ENCODE measurements around the gene CYP2W1. TPM values are rescaled to one million over a fixed set of nuclear protein-coding genes. Genes with fewer than 3 reads are reported as not detected.

Gene CYP2W1
- total RNA-seq, 1 experiment from 2014 or later = not detected

DNA sequence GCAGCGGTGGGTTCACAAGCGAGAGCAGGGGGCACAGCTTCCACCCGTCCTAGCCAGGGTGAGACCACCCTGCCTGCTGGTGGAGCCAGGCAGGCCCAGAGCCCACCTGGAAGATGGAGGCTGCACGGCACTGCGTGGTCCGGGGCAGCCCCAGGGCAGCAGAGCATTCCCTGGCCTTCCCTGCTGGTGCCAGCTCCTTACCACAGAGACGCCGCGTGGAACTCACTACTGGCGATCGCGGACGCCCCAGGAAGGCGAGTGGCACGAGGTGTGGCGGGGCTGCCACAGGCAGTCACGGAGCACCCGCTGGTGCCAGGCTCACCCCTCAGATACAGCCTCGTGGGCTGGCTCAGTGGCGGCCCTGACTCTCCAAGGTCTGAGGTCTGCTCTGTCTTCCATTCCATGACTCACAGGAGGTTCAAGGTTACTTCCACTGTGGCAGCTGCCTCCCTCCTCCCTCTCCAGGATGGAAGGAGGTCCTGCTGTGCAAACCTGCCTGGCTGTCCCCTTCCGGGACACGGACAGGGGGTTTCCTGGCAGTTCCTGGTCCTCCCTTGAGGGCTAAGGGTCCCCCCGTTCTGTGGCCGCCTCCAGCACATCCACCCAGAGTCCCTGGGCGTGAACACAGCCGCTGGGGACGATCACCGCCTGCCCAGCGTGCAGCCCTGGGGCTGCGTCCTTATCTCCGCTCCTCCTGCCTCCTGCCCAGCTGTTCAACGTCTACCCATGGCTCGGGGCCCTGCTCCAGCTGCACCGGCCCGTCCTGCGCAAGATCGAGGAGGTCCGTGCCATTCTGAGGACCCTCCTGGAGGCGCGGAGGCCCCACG, 3.1 kb downstream of the CYP2W1 start (continued):
- TF ChIP-seq, protein P1, sequence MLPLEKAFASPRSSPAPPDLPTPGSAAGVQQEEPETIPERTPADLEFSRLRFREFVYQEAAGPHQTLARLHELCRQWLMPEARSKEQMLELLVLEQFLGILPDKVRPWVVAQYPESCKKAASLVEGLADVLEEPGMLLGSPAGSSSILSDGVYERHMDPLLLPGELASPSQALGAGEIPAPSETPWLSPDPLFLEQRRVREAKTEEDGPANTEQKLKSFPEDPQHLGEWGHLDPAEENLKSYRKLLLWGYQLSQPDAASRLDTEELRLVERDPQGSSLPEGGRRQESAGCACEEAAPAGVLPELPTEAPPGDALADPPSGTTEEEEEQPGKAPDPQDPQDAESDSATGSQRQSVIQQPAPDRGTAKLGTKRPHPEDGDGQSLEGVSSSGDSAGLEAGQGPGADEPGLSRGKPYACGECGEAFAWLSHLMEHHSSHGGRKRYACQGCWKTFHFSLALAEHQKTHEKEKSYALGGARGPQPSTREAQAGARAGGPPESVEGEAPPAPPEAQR (CRISPR knock-in tag; IDR thresholded peaks at IDR 0.05) = no peak
- TF ChIP-seq JAZF1 (CRISPR knock-in tag; IDR thresholded peaks at IDR 0.05) = no peak

DNA sequence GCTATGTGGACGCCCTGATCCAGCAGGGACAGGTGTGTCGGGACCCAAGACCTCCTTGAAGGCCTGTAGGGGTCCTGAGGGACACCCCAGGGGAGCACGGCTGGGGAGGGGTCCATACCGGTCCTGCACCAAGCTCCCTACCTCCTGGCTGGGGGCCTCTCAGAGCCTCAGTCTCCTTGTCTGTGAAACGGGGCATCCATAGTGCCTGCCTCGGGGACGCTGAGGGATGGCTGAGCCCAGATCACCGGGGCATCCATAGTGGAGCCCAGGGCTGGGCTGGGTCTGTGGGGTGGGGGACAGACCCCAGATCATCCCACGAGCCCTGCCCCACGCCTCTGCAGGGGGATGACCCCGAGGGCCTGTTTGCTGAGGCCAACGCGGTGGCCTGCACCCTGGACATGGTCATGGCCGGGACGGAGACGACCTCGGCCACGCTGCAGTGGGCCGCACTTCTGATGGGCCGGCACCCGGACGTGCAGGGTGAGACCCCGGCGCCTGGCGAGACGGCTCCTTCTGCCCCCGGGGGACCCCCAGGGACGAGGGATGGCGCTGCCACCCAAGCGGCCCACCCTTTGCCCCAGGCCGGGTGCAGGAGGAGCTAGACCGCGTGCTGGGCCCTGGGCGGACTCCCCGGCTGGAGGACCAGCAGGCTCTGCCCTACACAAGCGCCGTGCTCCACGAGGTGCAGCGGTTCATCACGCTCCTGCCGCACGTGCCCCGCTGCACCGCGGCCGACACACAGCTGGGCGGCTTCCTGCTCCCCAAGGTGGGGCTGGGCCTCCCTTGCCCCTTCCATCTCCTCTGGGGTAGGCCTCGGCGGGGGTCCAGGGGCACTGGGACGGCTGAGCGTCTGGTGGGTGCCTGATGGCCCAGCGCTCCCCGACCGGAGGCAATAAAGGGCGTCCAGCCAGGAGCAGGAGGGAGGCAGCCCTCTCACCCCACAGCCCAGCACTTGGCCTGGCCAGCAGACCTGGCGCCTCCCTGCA, 4.1 kb downstream of the CYP2W1 start:
- Mint-ChIP-seq H3K27ac (peak overlapping the region; percentile 23; the same call in 1 of the 2 replicates), H3K4me3 (no peak overlapping the region), H3K4me1 (no peaks in the 10 kb centered on the region), H3K9me3 (no peaks in the 10 kb centered on the region), H3K36me3 (no peaks in the 10 kb centered on the region), H3K27me3 (ENCODE audit: low read depth) (no peaks in the 10 kb centered on the region)
- TF ChIP-seq CREM (CRISPR knock-in tag; IDR thresholded peaks at IDR 0.05) (no peak), CBFB (CRISPR knock-in tag; IDR thresholded peaks at IDR 0.05; ENCODE audit: low read depth) (no peak), SP1 (CRISPR knock-in tag; conservative IDR thresholded peaks at IDR 0.05) (no peak), ZNF232 (CRISPR knock-in tag; IDR thresholded peaks at IDR 0.05) (no peak), FOXJ3 (CRISPR knock-in tag; IDR thresholded peaks at IDR 0.05; ENCODE audit: borderline replicate concordance) (no peak), TEAD1 (CRISPR knock-in tag; IDR thresholded peaks at IDR 0.05) (no peak)
- TF ChIP-seq, protein P2, sequence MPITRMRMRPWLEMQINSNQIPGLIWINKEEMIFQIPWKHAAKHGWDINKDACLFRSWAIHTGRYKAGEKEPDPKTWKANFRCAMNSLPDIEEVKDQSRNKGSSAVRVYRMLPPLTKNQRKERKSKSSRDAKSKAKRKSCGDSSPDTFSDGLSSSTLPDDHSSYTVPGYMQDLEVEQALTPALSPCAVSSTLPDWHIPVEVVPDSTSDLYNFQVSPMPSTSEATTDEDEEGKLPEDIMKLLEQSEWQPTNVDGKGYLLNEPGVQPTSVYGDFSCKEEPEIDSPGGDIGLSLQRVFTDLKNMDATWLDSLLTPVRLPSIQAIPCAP (CRISPR knock-in tag; IDR thresholded peaks at IDR 0.05) = no peak
- TF ChIP-seq, protein P3, sequence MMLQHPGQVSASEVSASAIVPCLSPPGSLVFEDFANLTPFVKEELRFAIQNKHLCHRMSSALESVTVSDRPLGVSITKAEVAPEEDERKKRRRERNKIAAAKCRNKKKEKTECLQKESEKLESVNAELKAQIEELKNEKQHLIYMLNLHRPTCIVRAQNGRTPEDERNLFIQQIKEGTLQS (CRISPR knock-in tag; conservative IDR thresholded peaks at IDR 0.05) = no peak
- POLR2A ChIA-PET = no interaction called here
- CTCF ChIA-PET = interaction anchor here (0.6 kb wide), 1 partner anchor 79 kb away, joined by 3 read pairs; no protein-coding TSS in a partner anchor
- DNase-seq (ENCODE audit: low spot score) = no peak
- ATAC-seq = no peak

DNA sequence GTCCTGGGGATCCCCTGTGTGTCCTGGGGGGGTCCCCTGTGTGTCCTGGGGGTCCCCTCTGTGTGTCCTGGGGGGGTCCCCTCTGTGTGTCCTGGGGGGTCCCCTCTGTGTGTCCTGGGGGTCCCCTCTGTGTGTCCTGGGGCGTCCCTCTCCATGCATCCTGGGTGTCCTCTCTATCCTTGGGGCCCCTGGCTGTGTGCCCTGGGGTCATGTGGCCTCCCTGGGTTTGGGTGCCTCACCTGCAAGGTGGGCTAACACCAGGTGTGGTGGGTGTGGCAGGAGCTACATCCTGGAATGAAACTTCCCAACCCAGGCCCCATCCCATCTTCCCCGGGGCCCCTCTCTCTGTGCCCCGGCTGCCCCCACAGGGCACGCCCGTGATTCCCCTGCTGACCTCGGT, 4.9 kb downstream of the CYP2W1 start:
- DNase-seq (ENCODE audit: low spot score) = no peak
- CTCF ChIA-PET = interaction anchor here (0.8 to 1.6 kb wide), 6 partner anchors 13 to 195 kb away, joined by 3 to 5 read pairs (median 3); partner anchors contain the start of gene COX19
- H3K27me3 Mint-ChIP-seq (ENCODE audit: low read depth) = no peaks in the 10 kb centered on the region
- H3K4me3 Mint-ChIP-seq = no peak overlapping the region
- no peaks in the 10 kb centered on the region for H3K36me3 Mint-ChIP-seq
- H3K4me1 Mint-ChIP-seq = no peaks in the 10 kb centered on the region
- H3K27ac Mint-ChIP-seq = no peak overlapping the region
- POLR2A ChIA-PET = interaction anchor here (0.5 kb wide), 1 partner anchor 1470 kb away, joined by 4 read pairs; no protein-coding TSS in a partner anchor
- H3K9me3 Mint-ChIP-seq = no peaks in the 10 kb centered on the region
- ATAC-seq = no peak
- TF ChIP-seq CREM (CRISPR knock-in tag; IDR thresholded peaks at IDR 0.05) = no peak
- no peak for TF ChIP-seq NFYB (CRISPR knock-in tag; conservative IDR thresholded peaks at IDR 0.05; ENCODE audit: low read depth)
- no peak for TF ChIP-seq ZBTB21 (CRISPR knock-in tag; IDR thresholded peaks at IDR 0.05; ENCODE audit: borderline replicate concordance)
- TF ChIP-seq RELA (CRISPR knock-in tag; IDR thresholded peaks at IDR 0.05; ENCODE audit: borderline replicate concordance) = no peak
- no peak for TF ChIP-seq TEAD4 (CRISPR knock-in tag; IDR thresholded peaks at IDR 0.05)
- TF ChIP-seq, protein P4, sequence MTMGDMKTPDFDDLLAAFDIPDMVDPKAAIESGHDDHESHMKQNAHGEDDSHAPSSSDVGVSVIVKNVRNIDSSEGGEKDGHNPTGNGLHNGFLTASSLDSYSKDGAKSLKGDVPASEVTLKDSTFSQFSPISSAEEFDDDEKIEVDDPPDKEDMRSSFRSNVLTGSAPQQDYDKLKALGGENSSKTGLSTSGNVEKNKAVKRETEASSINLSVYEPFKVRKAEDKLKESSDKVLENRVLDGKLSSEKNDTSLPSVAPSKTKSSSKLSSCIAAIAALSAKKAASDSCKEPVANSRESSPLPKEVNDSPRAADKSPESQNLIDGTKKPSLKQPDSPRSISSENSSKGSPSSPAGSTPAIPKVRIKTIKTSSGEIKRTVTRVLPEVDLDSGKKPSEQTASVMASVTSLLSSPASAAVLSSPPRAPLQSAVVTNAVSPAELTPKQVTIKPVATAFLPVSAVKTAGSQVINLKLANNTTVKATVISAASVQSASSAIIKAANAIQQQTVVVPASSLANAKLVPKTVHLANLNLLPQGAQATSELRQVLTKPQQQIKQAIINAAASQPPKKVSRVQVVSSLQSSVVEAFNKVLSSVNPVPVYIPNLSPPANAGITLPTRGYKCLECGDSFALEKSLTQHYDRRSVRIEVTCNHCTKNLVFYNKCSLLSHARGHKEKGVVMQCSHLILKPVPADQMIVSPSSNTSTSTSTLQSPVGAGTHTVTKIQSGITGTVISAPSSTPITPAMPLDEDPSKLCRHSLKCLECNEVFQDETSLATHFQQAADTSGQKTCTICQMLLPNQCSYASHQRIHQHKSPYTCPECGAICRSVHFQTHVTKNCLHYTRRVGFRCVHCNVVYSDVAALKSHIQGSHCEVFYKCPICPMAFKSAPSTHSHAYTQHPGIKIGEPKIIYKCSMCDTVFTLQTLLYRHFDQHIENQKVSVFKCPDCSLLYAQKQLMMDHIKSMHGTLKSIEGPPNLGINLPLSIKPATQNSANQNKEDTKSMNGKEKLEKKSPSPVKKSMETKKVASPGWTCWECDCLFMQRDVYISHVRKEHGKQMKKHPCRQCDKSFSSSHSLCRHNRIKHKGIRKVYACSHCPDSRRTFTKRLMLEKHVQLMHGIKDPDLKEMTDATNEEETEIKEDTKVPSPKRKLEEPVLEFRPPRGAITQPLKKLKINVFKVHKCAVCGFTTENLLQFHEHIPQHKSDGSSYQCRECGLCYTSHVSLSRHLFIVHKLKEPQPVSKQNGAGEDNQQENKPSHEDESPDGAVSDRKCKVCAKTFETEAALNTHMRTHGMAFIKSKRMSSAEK (CRISPR knock-in tag; IDR thresholded peaks at IDR 0.05; ENCODE audit: borderline replicate concordance) = no peak
- no peak for TF ChIP-seq ESRRA (CRISPR knock-in tag; IDR thresholded peaks at IDR 0.05; ENCODE audit: borderline replicate concordance)
- no peak for TF ChIP-seq ZNF121 (CRISPR knock-in tag; IDR thresholded peaks at IDR 0.05)
- TF ChIP-seq, protein P5, sequence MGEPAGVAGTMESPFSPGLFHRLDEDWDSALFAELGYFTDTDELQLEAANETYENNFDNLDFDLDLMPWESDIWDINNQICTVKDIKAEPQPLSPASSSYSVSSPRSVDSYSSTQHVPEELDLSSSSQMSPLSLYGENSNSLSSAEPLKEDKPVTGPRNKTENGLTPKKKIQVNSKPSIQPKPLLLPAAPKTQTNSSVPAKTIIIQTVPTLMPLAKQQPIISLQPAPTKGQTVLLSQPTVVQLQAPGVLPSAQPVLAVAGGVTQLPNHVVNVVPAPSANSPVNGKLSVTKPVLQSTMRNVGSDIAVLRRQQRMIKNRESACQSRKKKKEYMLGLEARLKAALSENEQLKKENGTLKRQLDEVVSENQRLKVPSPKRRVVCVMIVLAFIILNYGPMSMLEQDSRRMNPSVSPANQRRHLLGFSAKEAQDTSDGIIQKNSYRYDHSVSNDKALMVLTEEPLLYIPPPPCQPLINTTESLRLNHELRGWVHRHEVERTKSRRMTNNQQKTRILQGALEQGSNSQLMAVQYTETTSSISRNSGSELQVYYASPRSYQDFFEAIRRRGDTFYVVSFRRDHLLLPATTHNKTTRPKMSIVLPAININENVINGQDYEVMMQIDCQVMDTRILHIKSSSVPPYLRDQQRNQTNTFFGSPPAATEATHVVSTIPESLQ (CRISPR knock-in tag; IDR thresholded peaks at IDR 0.05) = no peak
- TF ChIP-seq, protein P6, sequence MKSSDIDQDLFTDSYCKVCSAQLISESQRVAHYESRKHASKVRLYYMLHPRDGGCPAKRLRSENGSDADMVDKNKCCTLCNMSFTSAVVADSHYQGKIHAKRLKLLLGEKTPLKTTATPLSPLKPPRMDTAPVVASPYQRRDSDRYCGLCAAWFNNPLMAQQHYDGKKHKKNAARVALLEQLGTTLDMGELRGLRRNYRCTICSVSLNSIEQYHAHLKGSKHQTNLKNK (CRISPR knock-in tag; IDR thresholded peaks at IDR 0.05) = no peak
- TF ChIP-seq, protein P7, sequence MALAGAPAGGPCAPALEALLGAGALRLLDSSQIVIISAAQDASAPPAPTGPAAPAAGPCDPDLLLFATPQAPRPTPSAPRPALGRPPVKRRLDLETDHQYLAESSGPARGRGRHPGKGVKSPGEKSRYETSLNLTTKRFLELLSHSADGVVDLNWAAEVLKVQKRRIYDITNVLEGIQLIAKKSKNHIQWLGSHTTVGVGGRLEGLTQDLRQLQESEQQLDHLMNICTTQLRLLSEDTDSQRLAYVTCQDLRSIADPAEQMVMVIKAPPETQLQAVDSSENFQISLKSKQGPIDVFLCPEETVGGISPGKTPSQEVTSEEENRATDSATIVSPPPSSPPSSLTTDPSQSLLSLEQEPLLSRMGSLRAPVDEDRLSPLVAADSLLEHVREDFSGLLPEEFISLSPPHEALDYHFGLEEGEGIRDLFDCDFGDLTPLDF (CRISPR knock-in tag; IDR thresholded peaks at IDR 0.05) = no peak
